Activated CD4-positive, alpha-beta T cell treated with anti-CD3 and anti-CD28 coated beads, Interleukin-2, amount 50 U/mL, for 1 hour (primary cell): Measurements from ENCODE around the gene GRK5.
"Not testable (repeated sequence)": the region's sequence is repeated elsewhere in the genome, so short reads cannot be mapped to it uniquely, and the experiment has no call there.

Experiments
- DNase-seq: peaks from one replicate; pipeline ENCODE4 v3.0.0-alpha.2; 2020

GRK5 gene

GRCh38 chr10:119225083-119225658 lies 17.8 kb downstream of the GRK5 start:
- no peak for DNase-seq

DNA sequence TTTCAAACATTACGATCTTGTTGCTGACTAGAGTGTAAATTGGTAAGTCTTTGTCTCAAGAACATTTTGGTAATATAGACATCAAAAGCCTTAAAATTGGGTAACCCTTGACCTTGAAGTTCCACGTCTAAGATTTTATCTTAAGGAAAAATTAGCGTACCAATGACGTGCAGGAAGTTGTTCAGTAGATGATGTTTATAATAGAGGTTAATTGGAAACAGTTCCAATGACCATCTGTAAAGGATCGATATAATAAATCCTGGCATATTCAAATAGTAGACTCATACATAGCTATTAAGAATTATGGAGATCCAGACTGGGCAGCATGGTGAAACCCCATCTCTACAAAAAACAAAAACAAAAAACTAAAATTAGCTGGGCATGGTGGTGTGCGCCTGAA lies 20.5 kb downstream of the GRK5 start:
- DNase-seq: no peak

- no peak for DNase-seq
Measured at GRCh38 chr10:119231654-119232053, 24.3 kb downstream of the GRK5 start.

GRCh38 chr10:119232439-119232838 lies 25.1 kb downstream of the GRK5 start:
- not testable (repeated sequence) for DNase-seq

GRCh38 chr10:119233123-119233820 lies 25.9 kb downstream of the GRK5 start:
- no peak for DNase-seq

- DNase-seq: no peak
Measured at GRCh38 chr10:119233821-119234220, 26.4 kb downstream of the GRK5 start.

- no peak for DNase-seq
Measured at GRCh38 chr10:119235356-119235755, 28.0 kb downstream of the GRK5 start.

- DNase-seq: no peak
Measured at GRCh38 chr10:119237722-119238436, 30.5 kb downstream of the GRK5 start.

DNA sequence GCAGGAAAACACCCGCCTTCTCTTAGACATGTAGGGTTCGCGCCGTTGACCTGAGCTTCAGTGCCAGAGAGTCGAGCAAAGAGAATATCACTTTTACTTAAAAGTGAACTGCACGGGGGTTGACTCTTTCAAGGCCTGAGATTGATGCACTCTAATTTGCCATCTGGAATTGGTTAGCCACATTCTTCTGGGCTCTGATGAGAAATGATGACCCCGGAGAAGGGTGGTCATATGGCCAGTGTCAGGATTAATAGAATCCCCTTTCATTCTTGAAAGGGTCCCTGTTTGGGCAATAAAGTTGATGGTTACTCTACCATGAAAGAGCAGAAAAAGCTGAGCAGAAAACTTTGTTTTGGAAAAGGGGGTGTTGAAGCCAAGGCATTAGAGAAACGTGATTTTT lies 31.2 kb downstream of the GRK5 start:
- no peak for DNase-seq

DNA sequence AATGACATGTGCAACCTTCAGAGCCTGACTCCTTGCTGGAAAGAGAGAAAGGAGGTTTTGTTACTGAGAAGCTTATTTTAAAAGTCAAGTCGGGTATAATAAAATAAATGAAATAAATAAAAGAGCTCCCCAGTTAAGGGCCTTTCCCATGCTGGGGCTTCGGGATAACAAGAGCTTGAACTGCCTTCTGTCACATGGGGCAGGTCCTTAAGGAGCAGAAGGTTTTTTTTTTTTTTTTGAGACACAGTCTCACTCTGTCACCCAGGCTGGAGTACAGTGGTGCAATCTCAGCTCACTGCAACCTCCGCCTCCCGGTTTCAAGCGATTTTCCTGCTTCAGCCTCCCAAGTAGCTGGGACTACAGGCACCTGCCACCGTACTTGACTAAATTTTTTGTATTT lies 31.6 kb downstream of the GRK5 start:
- not testable (repeated sequence) for DNase-seq

DNA sequence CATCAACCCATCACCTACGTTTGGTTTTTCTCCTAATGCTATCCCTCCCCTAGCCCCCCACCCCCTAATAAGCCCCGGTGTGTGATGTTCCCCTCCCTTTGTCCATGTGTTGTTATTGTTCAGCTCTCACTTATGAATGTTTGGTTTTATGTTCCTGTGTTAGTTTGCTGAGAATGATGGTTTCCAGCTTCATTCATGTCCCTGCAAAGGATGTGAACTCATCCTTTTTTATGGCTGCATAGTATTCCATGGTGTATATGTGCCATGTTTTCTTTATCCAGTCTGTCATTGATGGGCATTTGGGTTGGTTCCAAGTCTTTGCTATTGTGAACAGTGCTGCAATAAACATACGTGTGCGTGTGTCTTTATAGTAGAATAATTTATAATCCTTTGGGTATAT lies 32.3 kb downstream of the GRK5 start:
- DNase-seq: not testable (repeated sequence)

DNA sequence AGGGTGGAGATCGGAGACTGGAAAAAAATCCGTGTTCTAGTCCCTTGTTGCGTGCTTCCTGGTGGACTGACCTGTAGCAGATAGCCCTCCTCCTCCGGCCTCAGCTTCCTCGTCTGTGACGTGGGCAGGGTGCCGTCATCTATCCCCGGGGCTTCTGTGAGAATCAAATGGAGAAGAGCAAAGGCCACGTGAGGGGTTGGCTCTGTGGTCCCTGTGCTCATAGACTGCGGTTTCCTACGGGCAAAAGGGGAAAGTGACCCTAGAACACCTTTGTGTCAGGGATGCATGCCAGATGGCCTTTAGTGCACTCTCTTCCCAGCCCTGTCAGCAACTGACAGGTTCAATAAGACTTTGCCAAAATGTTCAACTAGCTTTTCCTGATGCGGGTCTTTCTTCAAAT lies 33.7 kb downstream of the GRK5 start:
- DNase-seq: no peak

GRCh38 chr10:119242186-119242585 lies 34.8 kb downstream of the GRK5 start:
- no peak for DNase-seq

GRCh38 chr10:119243488-119243887 lies 36.1 kb downstream of the GRK5 start:
- DNase-seq: no peak

DNA sequence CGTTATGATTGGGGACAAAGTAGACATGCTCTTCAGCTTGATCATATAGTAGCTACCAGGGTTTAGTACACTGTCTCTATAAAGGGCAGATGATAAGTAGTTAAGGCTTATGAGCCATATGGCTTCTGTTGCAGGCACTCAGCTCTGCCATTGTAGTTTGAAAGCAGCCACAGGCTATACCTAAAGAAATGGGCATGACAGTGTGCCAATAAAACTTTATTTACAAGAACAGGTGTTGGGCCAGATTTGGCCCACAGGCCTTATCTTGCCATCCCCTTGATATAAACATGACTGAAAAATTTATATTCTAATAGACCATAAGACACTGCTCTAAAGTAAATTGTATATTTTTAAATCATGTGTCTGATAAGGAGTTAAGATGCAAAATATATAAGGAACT lies 36.6 kb downstream of the GRK5 start:
- no peak for DNase-seq

DNA sequence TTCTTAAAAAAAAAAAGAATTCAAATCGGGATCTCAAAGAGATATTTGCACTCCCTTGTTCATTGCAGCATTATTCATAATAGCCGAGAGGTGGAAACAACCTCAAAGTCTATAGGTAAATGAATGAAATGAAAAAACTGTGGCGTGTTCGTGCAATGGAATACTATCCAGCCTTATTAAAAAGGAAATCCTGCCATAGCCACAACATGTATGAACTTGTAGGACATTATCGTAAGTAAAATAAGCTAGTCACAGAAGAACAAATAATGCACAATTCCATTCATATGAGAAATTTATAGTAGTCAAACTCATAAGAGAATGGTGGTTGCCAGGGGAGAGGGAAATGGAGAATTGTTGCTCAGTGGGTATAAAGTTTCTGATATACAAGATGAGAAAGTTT lies 37.9 kb downstream of the GRK5 start:
- DNase-seq: no peak

DNA sequence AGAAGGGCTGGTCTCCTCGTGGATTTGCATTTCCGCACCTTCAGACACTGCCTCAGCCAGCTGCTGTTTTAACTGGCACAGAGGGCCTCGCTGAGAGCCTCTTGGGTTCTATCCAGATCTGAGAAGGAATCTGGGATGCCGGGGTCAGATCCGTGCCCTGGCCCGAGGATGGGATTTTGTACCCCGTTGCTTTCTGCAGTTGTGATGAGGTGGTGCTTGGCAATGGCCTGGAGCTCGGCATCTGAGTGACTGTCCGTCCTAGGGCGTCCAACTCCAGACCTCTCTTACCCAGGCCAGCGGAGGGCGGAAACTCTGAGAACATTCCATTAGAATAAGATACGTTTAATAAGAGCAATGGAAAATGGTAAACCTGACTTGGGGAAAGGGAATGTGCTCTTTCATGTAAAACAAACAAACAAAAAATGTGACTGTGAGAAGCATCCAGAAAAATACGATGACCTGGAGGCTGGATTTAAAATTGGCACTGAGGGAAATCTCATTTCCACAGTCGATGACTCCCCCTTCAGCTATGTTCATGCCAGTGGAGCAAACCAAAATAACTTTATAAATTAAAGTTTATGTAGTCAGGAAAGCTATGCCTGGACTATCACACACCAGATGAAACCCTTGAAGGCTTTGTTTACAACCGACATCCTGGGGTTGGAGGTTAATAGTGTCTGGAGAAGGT lies 39.6 kb downstream of the GRK5 start:
- no peak for DNase-seq

DNA sequence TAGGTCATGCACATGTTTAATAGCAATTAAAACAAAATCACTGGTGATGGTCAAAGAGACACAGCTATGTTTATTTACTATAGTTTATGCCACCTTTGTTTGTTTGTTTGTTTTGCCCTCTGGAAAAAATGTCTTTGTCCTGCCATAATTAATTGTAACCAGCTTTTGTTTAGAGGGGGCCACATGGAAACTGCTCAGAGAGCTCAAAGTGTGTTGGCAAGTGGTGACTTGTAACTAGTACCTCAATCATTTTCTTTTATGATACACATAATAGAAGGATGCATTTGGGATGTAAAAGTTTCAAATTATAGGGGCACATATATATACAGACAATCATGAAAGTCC lies 40.2 kb downstream of the GRK5 start:
- no peak for DNase-seq

DNA sequence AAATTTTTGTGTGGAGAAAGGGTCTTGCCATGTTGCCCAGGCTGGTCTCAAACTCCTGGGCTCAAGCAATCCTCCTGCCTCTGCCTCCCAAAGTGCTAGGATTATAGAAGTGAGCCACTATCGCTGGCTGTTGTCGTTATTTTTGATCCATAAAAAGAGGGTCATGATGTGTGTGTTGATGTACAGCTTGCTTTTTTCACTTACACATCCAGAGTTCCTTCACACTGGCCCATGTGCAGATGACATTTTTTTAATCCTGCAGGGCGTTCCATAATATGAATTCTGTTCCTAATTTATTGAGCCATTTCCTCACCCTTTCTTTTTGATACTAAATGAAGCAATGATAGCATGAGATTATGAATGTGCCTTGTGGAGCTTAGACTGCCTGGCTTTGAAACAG lies 40.8 kb downstream of the GRK5 start:
- DNase-seq: no peak

- no peak for DNase-seq
Measured at GRCh38 chr10:119248681-119249080, 41.3 kb downstream of the GRK5 start.

GRCh38 chr10:119250641-119251314 lies 43.4 kb downstream of the GRK5 start:
- no peak for DNase-seq

DNA sequence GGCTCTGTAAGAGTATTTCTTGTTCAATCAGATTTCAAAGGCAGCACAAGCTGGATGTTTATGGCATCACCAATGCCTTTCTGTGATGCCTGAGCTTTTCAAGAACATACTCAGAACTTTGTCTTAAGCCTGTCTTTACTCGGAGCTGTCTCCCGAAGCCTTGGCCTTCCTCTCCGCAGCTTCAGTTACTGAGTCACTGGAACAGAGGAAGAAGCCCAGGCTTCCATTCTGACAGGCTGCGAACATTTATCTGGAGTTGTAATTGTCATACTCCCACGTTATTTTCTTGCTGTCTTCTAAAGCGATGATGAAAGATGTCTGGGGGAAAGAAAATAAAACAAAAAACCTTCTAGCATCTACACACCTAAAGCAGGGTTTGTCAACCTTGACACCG lies 43.9 kb downstream of the GRK5 start:
- no peak for DNase-seq

DNA sequence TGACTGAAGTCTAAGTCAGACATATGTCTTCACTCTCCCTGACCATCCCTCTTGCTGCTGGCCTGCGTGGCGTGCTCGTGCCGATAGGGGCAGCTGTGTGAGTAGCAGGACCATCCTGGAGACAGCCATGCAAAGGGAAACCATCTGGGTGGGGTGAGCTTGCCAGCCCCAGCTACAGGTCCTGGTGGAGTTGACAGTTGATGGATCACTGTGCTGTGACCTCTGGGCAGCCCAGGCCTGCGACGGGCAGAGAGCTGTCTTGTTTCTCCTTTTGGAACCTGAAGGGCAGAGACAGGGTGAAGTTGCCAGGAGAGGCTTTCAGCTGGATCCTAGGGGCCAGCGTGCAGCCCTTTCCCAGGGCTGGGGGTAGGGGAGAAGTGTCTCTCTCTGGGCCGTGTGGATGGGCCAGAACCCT lies 44.7 kb downstream of the GRK5 start:
- DNase-seq: no peak
